Epidermal melanocyte (primary cell): ENCODE measurements around the gene SPATA18.
A peak's percentile ranks its signal among the peaks of the same experiment; 100 is the strongest.
"Not testable (repeated sequence)": the region's sequence is repeated elsewhere in the genome, so short reads cannot be mapped to it uniquely, and the experiment has no call there.

Source experiments
- DNase-seq: peaks from one replicate; pipeline ENCODE4 v3.0.0; 2011; ENCODE audit warnings: low spot score; ENCODE audit not compliant: insufficient read length

SPATA18 gene

DNA sequence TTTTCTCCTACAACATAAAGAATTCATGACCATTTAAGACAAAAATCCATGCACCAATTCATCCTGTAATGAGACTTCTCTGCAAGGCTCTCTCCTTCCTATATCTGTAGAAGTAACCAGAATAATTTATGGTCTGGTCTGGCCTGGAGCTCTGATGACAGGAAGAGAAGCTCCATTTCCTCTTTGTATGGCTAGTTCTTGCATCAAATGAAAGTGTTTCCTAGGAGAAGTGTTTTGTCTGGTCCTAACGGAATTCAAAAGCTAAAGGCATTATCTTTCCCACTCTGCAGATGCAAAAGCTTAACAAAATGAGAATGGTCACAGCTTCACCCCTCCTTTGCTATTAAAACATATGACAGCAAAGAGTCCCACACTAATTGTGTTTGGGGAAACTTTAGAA, 55.1 kb downstream of the SPATA18 start:
- no peak for DNase-seq

DNA sequence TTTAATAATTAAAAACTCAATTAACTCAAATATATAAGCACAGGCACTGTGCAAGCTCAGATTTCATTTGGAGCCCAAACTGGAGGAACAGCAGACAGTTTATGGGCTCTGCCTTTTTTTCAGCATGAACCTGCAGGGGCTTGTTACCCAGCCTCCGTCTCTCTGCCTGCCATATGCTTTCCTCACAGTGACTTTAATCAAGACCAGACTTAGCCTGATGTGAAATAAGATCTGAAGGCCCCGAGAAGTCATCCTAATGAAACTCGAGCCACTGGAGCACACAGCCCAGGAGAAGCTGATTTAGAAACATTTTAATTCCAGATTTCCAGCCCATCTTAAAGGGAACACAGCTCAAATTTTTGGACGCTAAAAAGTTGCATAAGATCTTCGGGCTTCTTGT, 55.6 kb downstream of the SPATA18 start:
- no peak for DNase-seq

DNA sequence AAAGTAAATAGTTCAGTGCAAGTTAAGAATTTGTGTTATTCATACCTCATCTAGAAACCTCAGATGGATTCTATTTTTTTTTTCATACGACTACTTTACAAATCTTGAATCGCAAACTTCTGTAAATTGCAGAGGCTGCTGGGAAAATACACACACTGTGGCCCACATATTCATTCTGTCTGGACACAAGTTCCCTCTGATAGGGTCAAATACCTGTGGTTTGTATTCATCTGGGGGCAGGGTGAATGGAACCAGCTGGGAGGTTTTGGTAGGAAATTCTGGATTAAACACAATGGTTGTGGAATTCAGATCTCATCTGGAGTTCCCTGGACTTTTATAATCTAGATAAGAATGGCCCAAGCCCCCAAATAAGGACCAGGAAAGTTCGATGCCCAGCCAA, 56.2 kb downstream of the SPATA18 start:
- DNase-seq, result no peak

DNA sequence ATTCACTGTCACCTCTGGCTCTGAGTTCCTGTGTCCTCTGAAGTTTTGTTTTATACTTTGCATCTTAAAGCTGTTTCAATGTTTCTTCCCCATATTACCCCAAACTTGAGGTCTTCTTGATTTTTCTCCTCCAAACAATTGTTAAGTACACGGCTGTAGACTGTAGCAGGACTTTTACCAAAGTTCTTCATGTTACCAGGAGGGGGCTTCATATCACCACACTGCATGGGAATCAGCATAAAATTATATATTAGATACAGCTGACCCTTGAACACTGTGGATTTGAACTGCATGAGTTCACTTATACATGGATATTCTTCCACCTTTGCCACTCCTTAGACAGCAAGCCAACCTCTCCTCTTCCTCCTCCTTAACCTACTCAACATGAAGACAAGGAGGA, 56.6 kb downstream of the SPATA18 start:
- no peak for DNase-seq

DNA sequence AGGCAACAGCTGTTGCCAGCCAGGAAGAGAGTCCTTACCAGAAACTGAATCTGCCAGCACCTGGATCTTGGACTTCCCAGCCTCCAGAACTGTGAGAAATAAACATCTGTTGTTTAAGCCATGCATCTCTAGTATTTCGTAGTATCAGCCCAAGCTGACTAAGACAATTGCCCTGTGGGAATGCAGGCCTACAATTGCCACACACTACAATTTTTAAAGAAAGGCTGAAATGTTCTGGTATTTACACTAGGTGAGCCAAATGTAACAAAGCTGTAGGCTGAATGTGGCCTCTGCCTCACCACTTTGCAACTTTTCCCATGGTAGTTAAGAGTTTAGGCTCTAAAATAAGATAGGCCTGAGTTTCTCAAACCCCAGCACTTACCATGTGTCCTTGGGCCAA, 59.1 kb downstream of the SPATA18 start:
- DNase-seq, result no peak

DNA sequence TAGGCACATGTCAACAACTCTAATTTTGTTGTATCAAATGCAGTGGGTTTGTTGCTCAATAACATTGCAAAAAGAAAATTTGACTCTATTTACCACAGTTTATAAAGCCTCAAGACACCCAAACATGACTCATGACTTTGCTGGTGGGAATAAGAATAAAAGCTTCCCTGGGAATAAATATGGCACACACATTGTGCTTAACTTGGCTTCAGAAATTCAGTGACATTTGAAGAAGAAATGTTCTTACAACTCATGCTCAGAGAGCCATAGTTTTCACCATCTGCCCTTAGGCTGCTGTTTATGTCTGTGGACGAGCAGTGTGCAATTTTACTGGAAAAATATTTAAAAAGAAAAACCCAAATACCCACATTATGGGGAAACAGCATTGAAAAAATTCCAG, 60.9 kb downstream of the SPATA18 start:
- DNase-seq, result peak; percentile 31

DNA sequence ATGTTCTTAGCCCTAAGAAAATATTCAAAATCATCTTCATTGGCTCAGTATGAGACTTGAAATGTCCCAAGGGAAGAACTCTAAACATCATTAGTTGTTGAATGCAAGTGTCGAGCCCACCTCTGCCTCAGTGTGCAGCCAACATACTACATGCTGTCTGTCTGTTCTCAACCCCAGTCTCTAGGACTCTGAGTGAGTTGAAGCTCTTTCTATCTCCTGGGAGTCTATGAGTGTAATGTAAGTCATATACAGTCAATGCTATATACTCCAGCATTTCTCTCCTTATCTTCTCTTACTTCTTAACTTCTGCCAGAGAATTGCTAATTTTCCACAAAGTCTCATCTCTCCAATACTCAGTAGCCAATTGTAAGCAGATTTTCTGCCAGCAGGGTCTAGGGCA, 61.3 kb downstream of the SPATA18 start:
- no peak for DNase-seq

DNA sequence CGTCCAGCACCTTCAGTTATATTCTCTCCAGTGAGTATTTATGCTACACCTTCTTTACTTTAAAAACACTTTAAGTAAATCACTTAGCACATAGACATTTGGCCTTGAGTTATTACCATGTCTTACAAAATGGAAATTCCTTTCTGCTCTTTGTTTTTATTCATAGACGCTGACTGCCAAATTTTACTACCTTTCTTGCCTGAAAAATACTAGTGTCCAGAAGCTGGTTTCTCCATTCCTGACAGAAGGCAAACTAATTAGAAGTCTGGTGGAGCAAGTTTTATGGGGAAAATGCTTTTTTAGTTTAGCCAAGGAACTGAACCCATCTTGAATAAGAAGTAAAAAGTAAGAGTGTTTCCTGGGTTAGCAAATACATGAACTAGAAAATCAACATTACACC, 65.5 kb downstream of the SPATA18 start:
- no peak for DNase-seq

DNA sequence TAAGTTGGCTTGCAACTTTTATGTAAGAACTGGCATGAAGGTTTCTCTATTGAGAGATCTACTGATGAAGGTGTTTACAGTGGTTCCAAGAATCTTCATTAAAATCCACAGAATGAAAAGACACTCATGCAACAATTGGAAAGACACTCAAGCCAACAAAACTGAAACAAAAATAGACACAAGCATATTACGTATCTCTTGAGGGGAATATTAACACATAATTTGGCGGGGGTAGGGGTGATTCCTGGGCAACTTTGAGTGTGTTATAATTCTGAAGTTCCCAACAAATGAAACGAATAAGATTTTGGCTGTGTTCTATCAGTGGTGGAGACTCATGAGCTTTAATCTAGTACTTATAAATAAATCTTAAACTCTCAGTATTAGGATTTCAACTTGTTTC, 75.1 kb downstream of the SPATA18 start:
- no peak for DNase-seq

DNA sequence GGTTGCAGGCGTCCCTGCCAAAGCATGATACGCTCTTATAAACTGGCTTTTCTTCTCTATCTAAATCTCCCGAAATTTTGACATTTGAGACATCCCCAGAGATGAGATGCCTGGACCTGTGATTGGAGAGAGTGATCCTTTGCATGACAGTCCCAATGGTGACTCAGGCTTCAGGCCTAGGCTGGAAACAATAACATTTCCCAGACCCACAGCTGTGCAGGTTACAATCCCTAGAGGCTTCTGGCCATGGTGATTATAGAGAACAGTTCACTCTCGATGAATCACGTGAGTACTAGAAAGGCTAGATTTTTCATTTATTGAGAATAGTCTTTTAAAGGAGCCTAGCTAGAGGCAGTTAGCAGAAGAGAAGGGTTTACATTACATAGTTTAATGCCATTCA, 75.9 kb downstream of the SPATA18 start:
- DNase-seq, result no peak

DNA sequence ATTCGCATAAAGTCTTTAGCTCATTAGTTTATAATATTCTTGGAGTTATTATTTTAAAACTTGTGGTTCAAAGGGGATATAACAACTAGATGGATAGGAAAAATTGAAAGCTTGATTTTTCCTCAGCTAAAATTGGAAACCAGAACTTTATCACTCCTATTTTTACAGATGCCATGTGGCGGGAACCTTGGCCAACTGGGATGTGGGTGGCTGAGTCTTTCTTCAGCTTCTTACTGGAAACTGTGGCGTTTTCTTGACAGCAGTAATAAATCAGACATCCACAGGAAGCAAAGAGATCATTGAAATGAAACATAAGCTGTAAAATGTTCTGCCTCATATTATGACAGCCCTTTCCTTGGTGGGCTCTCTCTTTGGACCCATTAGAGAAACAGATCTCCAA, 84.1 kb downstream of the SPATA18 start:
- DNase-seq, result no peak

DNA sequence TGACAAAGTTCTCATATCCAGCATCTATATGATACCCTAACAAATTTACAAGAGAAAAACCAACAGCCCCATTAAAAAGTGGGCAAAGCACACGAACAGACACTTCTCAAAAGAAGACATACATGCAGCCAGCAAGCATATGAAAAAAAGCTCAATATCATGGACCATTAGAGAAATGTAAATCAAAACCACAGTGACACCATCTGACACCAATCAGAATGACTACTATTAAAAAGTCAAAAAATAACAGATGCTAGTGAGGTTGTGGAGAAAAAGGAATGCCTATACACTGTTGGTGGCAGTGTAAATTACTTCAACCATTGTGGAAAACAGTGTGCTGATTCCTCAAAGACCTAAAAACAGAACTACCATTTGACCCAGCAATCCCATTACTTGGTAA, 86.0 kb downstream of the SPATA18 start:
- DNase-seq, result not testable (repeated sequence)

DNA sequence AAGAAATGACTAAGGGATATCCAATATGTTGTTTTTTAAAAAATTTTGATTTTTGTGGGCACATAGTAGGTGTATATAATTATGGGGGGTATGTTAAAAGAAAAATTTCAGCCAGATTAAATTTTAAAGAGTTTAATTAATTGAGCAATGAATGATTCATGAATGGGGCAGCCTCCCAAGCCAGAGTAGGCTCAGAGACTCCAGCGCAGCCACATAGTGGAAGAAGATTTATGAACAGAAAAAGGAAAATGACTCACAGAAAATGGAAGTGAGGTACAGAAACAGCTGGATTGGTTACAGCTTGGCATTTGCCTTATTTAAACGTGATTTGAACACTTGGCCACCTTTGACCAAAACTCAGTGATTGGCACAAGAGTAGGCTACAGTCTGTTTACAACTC, 91.7 kb downstream of the SPATA18 start:
- DNase-seq, result no peak

DNA sequence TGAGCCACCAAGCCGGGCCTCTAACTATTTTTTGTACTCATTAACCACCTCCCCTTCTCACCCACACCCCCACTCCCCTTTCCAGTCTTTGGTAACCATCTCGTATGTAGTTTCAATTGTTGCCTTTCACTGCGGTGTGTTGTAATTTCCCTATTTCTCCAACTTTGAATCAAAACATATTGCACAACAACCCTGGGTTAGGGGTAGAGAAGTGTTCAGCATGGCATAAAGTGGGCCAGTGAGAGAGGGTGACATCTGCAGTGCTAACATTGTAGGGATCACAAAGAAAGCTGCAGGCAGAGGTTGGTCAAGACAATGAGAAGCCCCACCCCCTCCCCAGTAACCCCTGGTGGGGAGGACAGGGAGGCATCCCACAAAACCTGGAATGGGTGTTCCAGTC, 92.7 kb downstream of the SPATA18 start:
- DNase-seq, result no peak

DNA sequence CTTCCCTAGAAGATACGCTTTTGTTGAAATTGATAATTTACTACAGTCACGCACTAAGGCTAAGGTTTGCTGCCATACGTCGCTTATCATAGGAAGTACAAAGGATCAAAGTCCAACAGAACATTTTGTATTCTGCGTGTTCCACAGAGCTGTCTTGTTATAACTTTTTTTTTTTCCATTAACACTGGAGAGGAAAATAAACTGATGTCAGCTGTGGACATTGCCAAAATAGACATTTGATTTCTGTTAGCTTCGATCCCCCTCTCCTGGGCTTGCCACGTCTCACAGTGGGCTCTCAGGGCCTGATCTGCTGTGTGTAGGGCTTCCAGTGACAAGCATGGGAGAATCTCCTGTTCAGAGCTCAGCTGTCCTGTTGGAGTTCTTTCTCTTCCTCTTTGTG, 93.3 kb downstream of the SPATA18 start:
- no peak for DNase-seq
